ENCODE data around the gene CDK2. TPM values are rescaled to one million over a fixed set of nuclear protein-coding genes. Genes with fewer than 3 reads are reported as not detected.

CDK2 gene
- total RNA-seq, result 24.5 and 46.2 TPM in 2 replicates

GRCh38 chr12:55966408-55967281 is at the start of gene CDK2:
TSS of gene CDK2 (plus strand) at chr12:55966830. CDS start at chr12:55967009, 179 bp downstream.

GRCh38 chr12:55927588-55928502 is 38.8 kb upstream of the CDK2 start, which contains the start of gene PYM1:
TSS of gene PYM1 (minus strand) at chr12:55927894. CDS start at chr12:55927761, 133 bp downstream.

GRCh38 chr12:55930771-55931316 is 35.8 kb upstream of the CDK2 start, which contains the start of gene DGKA:
TSS of gene DGKA (plus strand) at chr12:55931162. CDS start at chr12:55936504, 5,342 bp downstream.

GRCh38 chr12:55965941-55966407 is 656 bp upstream of the CDK2 start, which contains the start of gene PMEL:
TSS of gene PMEL (minus strand) at chr12:55966042. CDS start at chr12:55966011, 31 bp downstream.

GRCh38 chr12:55973599-55974307 is 7.1 kb downstream of the CDK2 start, which contains the start of gene RAB5B:
TSS of gene RAB5B (plus strand) at chr12:55974078. CDS start at chr12:55986961, 12,883 bp downstream.

GRCh38 chr12:55996715-55997534 is 30.3 kb downstream of the CDK2 start, which contains the start of gene SUOX:
TSS of gene SUOX (plus strand) at chr12:55997276. CDS start at chr12:56002222, 4,946 bp downstream.

GRCh38 chr12:56020423-56021184 is 54.0 kb downstream of the CDK2 start, which contains the start of gene IKZF4:
TSS of gene IKZF4 (plus strand) at chr12:56021043. CDS start at chr12:56021494, 451 bp downstream.

Other genes starting within 250 kb of the CDK2 start
- 2.2 TPM in 1 of 2 replicates, not detected in the other for gene RDH5, start 246.4 kb upstream of the CDK2 start, total RNA-seq
- gene CD63, start 237.8 kb upstream of the CDK2 start, total RNA-seq, result 790 and 1,053 TPM in 2 replicates
- 6.5 and 9.7 TPM in 2 replicates for gene GDF11, start 223.7 kb upstream of the CDK2 start, total RNA-seq
- 92.9 and 119 TPM in 2 replicates for gene SARNP, start 149.1 kb upstream of the CDK2 start, total RNA-seq
- 14.6 and 25.6 TPM in 2 replicates for gene ORMDL2, start 148.8 kb upstream of the CDK2 start, total RNA-seq
- 37.1 and 48.1 TPM in 2 replicates for gene DNAJC14, start 137.2 kb upstream of the CDK2 start, total RNA-seq
- 21.9 and 38.4 TPM in 2 replicates for gene MMP19, start 123.9 kb upstream of the CDK2 start, total RNA-seq
- 30.9 and 31.5 TPM in 2 replicates for gene PYM1, start 38.9 kb upstream of the CDK2 start, total RNA-seq
- 14.8 and 31.3 TPM in 2 replicates for gene DGKA, start 35.7 kb upstream of the CDK2 start, total RNA-seq
- gene PMEL, start 788 bp upstream of the CDK2 start, total RNA-seq, result 1.7 and 18.7 TPM in 2 replicates
- gene RAB5B, start 7.2 kb downstream of the CDK2 start, total RNA-seq, result 56.6 and 74.1 TPM in 2 replicates
- 11.4 and 31.9 TPM in 2 replicates for gene SUOX, start 30.4 kb downstream of the CDK2 start, total RNA-seq
- gene IKZF4, start 54.2 kb downstream of the CDK2 start, total RNA-seq, result 2.6 and 8.1 TPM in 2 replicates
- gene RPS26, start 75.1 kb downstream of the CDK2 start, total RNA-seq, result 1,233 and 1,614 TPM in 2 replicates
- 0.64 and 1.8 TPM in 2 replicates for gene ERBB3, start 113.3 kb downstream of the CDK2 start, total RNA-seq
- 98.1 and 145 TPM in 2 replicates for gene PA2G4, start 137.7 kb downstream of the CDK2 start, total RNA-seq
- gene RPL41, start 149.8 kb downstream of the CDK2 start, total RNA-seq, result 2,965 and 4,023 TPM in 2 replicates
- gene ZC3H10, start 151.4 kb downstream of the CDK2 start, total RNA-seq, result 3.4 and 5.0 TPM in 2 replicates
- 81.4 and 171 TPM in 2 replicates for gene ESYT1, start 161.4 kb downstream of the CDK2 start, total RNA-seq
- gene MYL6B, start 185.8 kb downstream of the CDK2 start, total RNA-seq, result 112 and 142 TPM in 2 replicates
- 1,228 and 2,927 TPM in 2 replicates for gene MYL6, start 191.5 kb downstream of the CDK2 start, total RNA-seq
- 27.5 and 43.8 TPM in 2 replicates for gene SMARCC2, start 222.7 kb downstream of the CDK2 start, total RNA-seq

All from epithelial cell of alveolus of lung (primary cell).